ENCODE data around the gene CLC.

Gene CLC

DNA sequence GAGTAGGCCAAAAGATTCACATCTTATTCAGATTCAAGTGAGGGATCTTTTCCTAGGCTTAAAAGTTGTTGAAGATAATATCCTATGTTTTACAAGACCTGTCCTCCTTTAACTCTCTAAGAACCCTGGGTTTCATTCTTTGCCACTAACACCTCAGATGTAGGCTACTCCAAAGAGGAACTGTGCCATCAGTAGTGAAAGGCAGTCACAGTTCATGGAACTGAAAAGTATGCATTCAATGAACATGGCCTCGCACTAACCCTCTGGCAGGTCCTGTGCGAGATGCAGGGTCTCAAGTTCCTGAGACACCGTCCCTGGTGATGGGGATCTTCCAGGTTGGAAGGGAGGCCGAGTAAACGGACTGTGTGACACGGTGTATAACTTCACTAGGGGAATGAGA, 29.2 kb downstream of the CLC start:
- no peak overlapping the region; the same call in 1 of the 2 replicates for H3K27ac ChIP-seq
- TF ChIP-seq, protein P1, sequence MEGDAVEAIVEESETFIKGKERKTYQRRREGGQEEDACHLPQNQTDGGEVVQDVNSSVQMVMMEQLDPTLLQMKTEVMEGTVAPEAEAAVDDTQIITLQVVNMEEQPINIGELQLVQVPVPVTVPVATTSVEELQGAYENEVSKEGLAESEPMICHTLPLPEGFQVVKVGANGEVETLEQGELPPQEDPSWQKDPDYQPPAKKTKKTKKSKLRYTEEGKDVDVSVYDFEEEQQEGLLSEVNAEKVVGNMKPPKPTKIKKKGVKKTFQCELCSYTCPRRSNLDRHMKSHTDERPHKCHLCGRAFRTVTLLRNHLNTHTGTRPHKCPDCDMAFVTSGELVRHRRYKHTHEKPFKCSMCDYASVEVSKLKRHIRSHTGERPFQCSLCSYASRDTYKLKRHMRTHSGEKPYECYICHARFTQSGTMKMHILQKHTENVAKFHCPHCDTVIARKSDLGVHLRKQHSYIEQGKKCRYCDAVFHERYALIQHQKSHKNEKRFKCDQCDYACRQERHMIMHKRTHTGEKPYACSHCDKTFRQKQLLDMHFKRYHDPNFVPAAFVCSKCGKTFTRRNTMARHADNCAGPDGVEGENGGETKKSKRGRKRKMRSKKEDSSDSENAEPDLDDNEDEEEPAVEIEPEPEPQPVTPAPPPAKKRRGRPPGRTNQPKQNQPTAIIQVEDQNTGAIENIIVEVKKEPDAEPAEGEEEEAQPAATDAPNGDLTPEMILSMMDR (conservative IDR thresholded peaks at IDR 0.05): no peak

DNA sequence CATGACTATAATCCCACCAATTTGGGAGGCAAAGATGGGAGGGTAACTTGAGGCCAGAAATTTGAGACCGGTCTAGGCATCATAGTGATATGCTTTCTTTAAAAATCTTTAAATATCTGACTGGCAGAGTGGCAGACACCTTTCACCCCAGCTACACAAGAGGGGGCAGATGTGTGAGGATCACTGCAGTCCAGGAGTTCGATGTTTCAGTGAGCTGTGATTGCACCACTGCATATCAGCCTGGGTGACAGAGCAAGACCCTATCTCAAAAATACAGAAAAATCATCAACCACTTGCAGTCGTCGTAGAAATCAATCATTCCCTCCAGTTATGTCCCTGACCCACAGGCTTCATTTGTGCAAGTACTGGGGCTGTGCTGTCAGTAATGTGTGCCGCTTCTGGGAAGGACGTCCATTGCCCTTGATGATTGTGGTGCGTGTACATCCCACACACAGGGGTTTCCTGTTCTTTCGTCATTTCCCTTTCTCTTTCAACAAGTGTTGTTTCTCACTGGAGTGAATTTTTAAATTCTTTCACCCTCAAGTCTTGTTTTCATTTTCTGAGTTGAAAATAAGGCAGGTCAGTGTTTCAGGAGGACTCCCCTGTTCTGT, 32.1 kb downstream of the CLC start:
- TF ChIP-seq, protein P1 (conservative IDR thresholded peaks at IDR 0.05): no peak
- H3K27ac ChIP-seq: no peak overlapping the region

DNA sequence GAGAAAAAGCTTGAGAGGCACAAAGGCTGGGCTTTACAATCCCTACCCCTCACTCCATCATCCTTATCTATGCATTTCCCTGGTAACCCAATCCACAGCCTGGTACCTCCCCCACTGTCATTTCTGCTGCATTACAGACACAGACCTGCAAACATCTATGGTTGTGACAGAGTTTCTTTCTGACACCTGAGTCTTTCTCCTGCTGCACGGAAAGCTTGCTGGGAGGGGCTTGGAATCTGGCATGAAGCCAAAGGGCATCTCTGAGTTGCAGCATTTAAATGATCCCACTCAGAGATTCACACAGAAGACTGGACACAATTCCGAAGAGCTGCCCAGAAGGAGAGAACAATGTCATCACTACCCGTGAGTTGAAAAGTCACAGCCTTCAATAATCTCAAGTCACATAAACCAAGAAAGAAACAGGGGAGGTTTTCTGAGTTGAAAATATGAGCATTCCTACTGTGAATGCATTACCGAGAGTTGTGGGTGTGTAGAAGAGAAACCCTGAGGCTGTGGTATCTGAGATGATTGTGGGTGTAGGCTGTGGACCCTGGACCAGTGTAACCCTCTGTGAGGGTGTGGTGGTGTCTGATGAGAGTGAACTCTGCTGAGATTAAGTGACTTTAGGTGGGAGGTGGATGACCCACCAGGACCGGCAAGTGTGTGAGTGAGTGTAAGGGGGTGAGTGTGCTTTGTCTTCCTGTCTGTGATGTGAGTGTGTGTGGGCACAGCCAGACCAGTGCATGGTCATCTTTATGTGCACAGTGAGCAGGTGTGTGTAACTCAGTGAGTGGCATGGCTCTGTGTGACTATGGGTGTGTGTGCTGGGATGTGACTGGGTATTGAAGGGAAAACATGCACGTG, 33.4 kb downstream of the CLC start, which contains the start of gene LGALS14:
TSS of gene LGALS14 (plus strand) at position 301 of the 864 bp plus-strand sequence. CDS start at position 349, 48 bp downstream.
- H3K27ac ChIP-seq: no peak within 1 kb of the TSS
- TF ChIP-seq, protein P1 (conservative IDR thresholded peaks at IDR 0.05): no peak

DNA sequence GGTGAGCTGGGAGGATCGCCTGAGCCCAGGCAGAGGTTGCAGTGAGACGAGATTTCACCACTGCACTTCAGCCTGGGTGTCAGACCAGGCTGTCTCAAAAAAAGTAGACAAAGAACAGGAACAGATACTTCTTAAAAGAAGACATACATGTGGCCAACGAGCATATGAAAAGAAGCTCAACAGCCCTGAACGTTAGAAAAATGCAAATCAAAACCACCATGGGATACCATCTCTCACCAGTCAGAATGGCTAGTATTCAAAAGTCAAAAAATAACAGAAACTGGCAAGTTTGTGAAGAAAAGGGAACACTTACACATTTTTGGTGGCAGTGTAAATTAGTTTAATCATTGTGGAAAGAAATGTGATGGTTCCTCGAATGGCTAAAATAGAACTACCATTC, 36.5 kb downstream of the CLC start:
- TF ChIP-seq, protein P1 (conservative IDR thresholded peaks at IDR 0.05): no peak

DNA sequence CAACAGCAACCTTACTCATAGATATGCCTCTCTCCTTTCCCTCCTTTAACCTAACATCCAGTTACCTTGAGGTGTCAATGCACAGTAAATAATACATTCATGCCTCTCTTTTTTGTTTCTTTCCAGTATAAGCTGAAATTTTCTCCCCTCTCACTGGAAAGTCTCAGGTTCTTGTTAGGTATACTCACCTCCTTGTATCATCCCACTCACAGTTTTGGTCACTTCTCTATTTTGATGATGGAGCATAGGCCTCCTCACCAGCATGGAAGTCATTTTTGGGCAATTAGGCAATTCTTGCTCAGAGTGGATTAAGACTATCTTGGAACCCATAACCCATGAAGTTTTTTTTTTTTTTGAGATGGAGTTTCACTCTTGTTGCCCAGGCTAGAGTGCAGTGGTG, 39.3 kb downstream of the CLC start:
- H3K27ac ChIP-seq: no peak overlapping the region
- TF ChIP-seq, protein P1 (conservative IDR thresholded peaks at IDR 0.05): no peak

More for the DNA sequence above, 36.5 kb downstream of the CLC start:
- no peak overlapping the region for H3K27ac ChIP-seq

DNA sequence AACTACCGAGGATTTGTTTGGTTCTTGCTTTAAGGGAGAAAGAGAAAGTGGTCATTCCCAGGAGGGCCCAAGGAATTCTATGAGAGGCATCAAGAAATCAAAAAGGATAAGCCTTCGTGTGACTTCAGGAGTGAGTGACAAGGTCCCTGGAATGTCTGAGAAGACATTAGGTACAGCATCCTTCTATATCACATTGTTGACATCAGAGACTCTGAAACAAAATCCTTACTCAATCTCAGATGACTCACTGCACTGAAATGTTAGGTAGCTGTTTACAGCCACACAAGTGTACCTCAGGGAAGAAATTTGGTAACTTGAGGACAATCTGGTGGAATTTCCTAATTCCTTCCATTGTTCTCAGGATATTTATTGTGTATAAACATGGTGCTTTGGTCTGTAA, 41.4 kb downstream of the CLC start:
- TF ChIP-seq, protein P1 (conservative IDR thresholded peaks at IDR 0.05): no peak
- H3K27ac ChIP-seq: no peak overlapping the region

DNA sequence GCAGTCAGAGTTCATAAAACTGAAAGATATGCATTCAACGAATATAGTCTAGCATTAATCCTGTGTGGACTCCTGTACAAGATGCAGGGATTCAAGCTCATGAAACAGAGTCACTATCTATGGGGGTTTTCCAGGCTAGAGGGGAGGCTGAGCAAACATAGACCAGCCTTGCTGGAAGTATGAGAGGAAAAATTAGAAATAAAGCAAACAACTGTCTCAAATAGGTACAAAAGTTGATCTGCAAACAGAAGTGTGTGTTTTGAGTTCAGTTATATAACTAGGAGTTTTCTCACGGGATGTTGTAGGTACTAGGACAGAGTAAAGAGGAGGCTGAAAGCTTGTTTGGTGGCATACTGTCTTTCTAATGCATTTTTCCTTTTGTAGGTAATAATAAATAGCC, 42.1 kb downstream of the CLC start:
- TF ChIP-seq, protein P1 (conservative IDR thresholded peaks at IDR 0.05): no peak

More for the DNA sequence above, 42.1 kb downstream of the CLC start:
- H3K27ac ChIP-seq: no peak overlapping the region

All from VCaP (cell line).